H1 (cell line): ENCODE measurements around the gene DENND1A. TPM values are rescaled to one million over a fixed set of nuclear protein-coding genes. Genes with fewer than 3 reads are reported as not detected.

Experiments
- SP4 ChIP-seq: IDR thresholded peaks from 2 replicates; pipeline ENCODE4 v1.6.1; 2012; ENCODE audit warnings: low read length, inconsistent platforms
- USF2 ChIP-seq: IDR thresholded peaks from 2 replicates; pipeline ENCODE4 v1.6.1; 2011; ENCODE audit warnings: low read length, improper control_type of control experiment
- polyA plus RNA-seq, 7 experiments: library from polyadenylated mRNA; depleted of rRNA in 3 of 7; stranded (reverse) in 5 of 7; unstranded in 2 of 7; fragments of >200 nt in 5 of 7; fragments of 200-250 nt in 2 of 7; gene quantifications; 1 replicate in 5 of 7; 2 replicates in 1 of 7; 4 replicates in 1 of 7; pipeline versions ENCODE4 v1.2.1 to v1.2.3, GENCODE V29; 2011 to 2013; ENCODE audit warnings: missing spikeins in 2 of 7, mixed read lengths in 2 of 7
- total RNA-seq: library from RNA; stranded (reverse); fragmentation: NEBNext Ultra II Directional; extraction: Animal tissue kit (Norgen Biotek cat#: 25700); gene quantifications from 2 replicates; pipeline ENCODE4 v1.2.1, GENCODE V29; 2021

Gene DENND1A
- total and polyA plus RNA-seq, 2 of the 8 experiments (the other 6 are each of a cell fraction or from before 2014, with no cell fraction given) = 24.1 to 26.4 TPM

GRCh38 chr9:123564652-123565051 lies 365.3 kb downstream of the DENND1A start (continued):
- TF ChIP-seq USF2 (no peak), SP4 (no peak)
- TF ChIP-seq, all 59 proteins: peak for 0
